K562 (cell line): ENCODE measurements around the gene NRXN2. TPM values are rescaled to one million over a fixed set of nuclear protein-coding genes. Genes with fewer than 3 reads are reported as not detected.

Experiments used
- BDP1 ChIP-seq: IDR thresholded peaks from 3 replicates; pipeline ENCODE4 v1.6.1; 2011; ENCODE audit not compliant: insufficient read length, insufficient read depth
- CTBP1 ChIP-seq: fragments of 450-650 bp; IDR thresholded peaks from 2 replicates; pipeline ENCODE4 v1.6.1; 2016; ENCODE audit warnings: borderline replicate concordance
- HNRNPK ChIP-seq: fragments of 200-400 bp; formaldehyde crosslinking; IDR thresholded peaks from one replicate; pipeline ENCODE4 v1.6.1; 2018; ENCODE audit warnings: mild to moderate bottlenecking, low read depth, low read length; ENCODE audit not compliant: poor library complexity, severe bottlenecking
- KDM4B ChIP-seq, 2 experiments: fragments of 450-650 bp in 1 of 2; sonication (generic) in 1 of 2; IDR thresholded peaks; 2 replicates each; pipeline ENCODE4 v1.6.1; 2016 to 2017; ENCODE audit warnings: borderline replicate concordance in 2 of 2, antibody characterized with exemption in 1 of 2, low read depth in 1 of 2, mild to moderate bottlenecking in 1 of 2
- NUFIP1 ChIP-seq: fragments of 450-650 bp; IDR thresholded peaks from 2 replicates; pipeline ENCODE4 v1.6.1; 2018; ENCODE audit not compliant: partially characterized antibody
- RBFOX2 ChIP-seq: fragments of 200-400 bp; formaldehyde crosslinking; IDR thresholded peaks from 2 replicates; pipeline ENCODE4 v1.6.1; 2017; ENCODE audit warnings: low read depth, mild to moderate bottlenecking, low read length, moderate library complexity
- REST ChIP-seq, 2 experiments: fragments of 450-650 bp; formaldehyde crosslinking in 1 of 2; IDR thresholded peaks; 2 replicates each; pipeline versions ENCODE4 v1.4.0 to v1.6.1; 2014 to 2020; ENCODE audit warnings: mild to moderate bottlenecking in 2 of 2, borderline replicate concordance in 1 of 2, low read depth in 1 of 2
- TAF15 ChIP-seq: fragments of 200-400 bp; formaldehyde crosslinking; IDR thresholded peaks from 2 replicates; pipeline ENCODE4 v1.6.1; 2017; ENCODE audit warnings: mild to moderate bottlenecking, low read depth, low read length, moderate library complexity
- TEAD2 ChIP-seq: fragments of 450-650 bp; IDR thresholded peaks from 2 replicates; pipeline ENCODE4 v1.6.1; 2016; ENCODE audit warnings: missing genetic modification characterization, control low read depth, missing compliant biosample characterization
- TOE1 ChIP-seq, 2 experiments: fragments of 450-650 bp in 1 of 2; sonication (generic) in 1 of 2; formaldehyde crosslinking in 1 of 2; IDR thresholded peaks; 2 replicates each; pipeline versions ENCODE4 v1.7.1 to v1.8.0; 2016 to 2022; ENCODE audit warnings: borderline replicate concordance in 2 of 2, mild to moderate bottlenecking in 2 of 2, antibody characterized with exemption in 1 of 2, inconsistent platforms in 1 of 2, low read depth in 1 of 2, missing genetic modification reagents in 1 of 2, moderate library complexity in 1 of 2
- ZNF512 ChIP-seq: IDR thresholded peaks from 2 replicates; pipeline ENCODE4 v1.6.1; 2016; ENCODE audit warnings: missing genetic modification characterization, missing compliant biosample characterization
- polyA plus RNA-seq, 8 experiments: library from polyadenylated mRNA; depleted of rRNA in 4 of 8; stranded (reverse) in 5 of 8; unstranded in 3 of 8; fragments of >200 nt; fragmentation: Nextera tagmentation in 2 of 8; fragmentation: Illumina TruSeq in 1 of 8; extraction: Ambion mirVana in 2 of 8; extraction: Trizol in 1 of 8; gene quantifications; 2 replicates each; pipeline versions ENCODE4 v1.2.1 to v1.2.3, GENCODE V29; 2011 to 2014; ENCODE audit warnings: inconsistent platforms in 1 of 8, missing spikeins in 1 of 8
- total RNA-seq, 7 experiments: library from RNA; depleted of rRNA in 6 of 7; stranded (reverse); fragments of >200 nt in 6 of 7; fragmentation: Illumina TruSeq in 2 of 7; extraction: Trizol in 2 of 7; gene quantifications; 2 replicates each; pipeline versions ENCODE4 v1.2.1 to v1.2.3, GENCODE V29; 2011 to 2021; ENCODE audit warnings: low replicate concordance in 1 of 7

Gene NRXN2
- total and polyA plus RNA-seq, 9 of the 15 experiments (the other 6 are each of a cell fraction or from before 2014, with no cell fraction given) = 0.07 to 0.47 (median 0.15) TPM; not detected in 4

- TF ChIP-seq REST (IDR thresholded peaks at IDR 0.05; ENCODE audit: borderline replicate concordance) (peak; percentile 52; the same call in 1 of the 2 replicates), REST (CRISPR knock-in tag; IDR thresholded peaks at IDR 0.05; ENCODE audit: low read depth) (no peak), NUFIP1 (no peak), BDP1 (no peak), KDM4B (IDR thresholded peaks at IDR 0.05; ENCODE audit: borderline replicate concordance in 2 of 2, low read depth in 1 of 2) (no peak; a peak in 1 of 4 replicates), RBFOX2 (peak; percentile 72), HNRNPK (no peak), TOE1 (IDR thresholded peaks at IDR 0.05; ENCODE audit: borderline replicate concordance) (no peak), TOE1 (CRISPR knock-in tag; IDR thresholded peaks at IDR 0.05; ENCODE audit: borderline replicate concordance, low read depth) (0 out of 2 replicates have a peak, but pooled peaks have one; percentile 7), TEAD2 (tag) (no peak), TAF15 (no peak), ZNF512 (tag) (no peak), CTBP1 (peak; percentile 57)
Observed at GRCh38 chr11:64743591-64744543, 20.9 kb upstream of the NRXN2 start, which contains the start of gene RASGRP2 (continued).
